ENCODE data around the gene CSF3.

- TF ChIP-seq CTCF (IDR thresholded peaks at IDR 0.05), result no peak
- no peak for TF ChIP-seq POLR2A (IDR thresholded peaks at IDR 0.05)
Observed at GRCh38 chr17:39974433-39974832, 40.8 kb upstream of the CSF3 start.
